H1 (cell line): ENCODE data around the gene PLP2. TPM values are rescaled to one million over a fixed set of nuclear protein-coding genes. Genes with fewer than 3 reads are reported as not detected.

Experiments used
- CTCF ChIA-PET: fragments of 300-600 bp; sonication (Branson Sonifier 250); formaldehyde crosslinking; loops from one replicate; lab custom pipeline; 2021; ENCODE audit not compliant: partially characterized antibody; lab: Charles Lee
- POLR2A ChIA-PET: fragments of 300-600 bp; sonication (Branson Sonifier 250); formaldehyde crosslinking; loops from one replicate; lab custom pipeline; 2021; ENCODE audit warnings: inconsistent platforms; ENCODE audit not compliant: partially characterized antibody; lab: Charles Lee
- DNase-seq, 2 experiments: peaks; one replicate each; pipeline versions ENCODE4 v3.0.0 to v3.0.0-alpha.2; 2010 to 2022; ENCODE audit warnings: low spot score in 2 of 2, low read depth in 1 of 2, mixed read lengths in 1 of 2
- FAIRE-seq: peaks from 2 replicates; lab custom pipeline; 2011; peaks lifted over from hg19 to GRCh38; lab: Jason Lieb, UNC
- H2AFZ ChIP-seq: 2 replicates; pipeline ENCODE4 v1.8.1; 2012; ENCODE audit warnings: low read length, inconsistent platforms
- H2AK5ac ChIP-seq: 2 replicates; pipeline ENCODE4 v1.6.1; 2013; ENCODE audit warnings: low read depth, low read length
- H2BK120ac ChIP-seq: replicated peaks from 2 replicates; pipeline ENCODE3; 2013; ENCODE audit warnings: low read depth, low read length, inconsistent platforms
- H2BK12ac ChIP-seq: 2 replicates; pipeline ENCODE4 v1.6.1; 2013; ENCODE audit warnings: low read depth, low read length
- H2BK15ac ChIP-seq: 2 replicates; pipeline ENCODE4 v1.6.1; 2013; ENCODE audit warnings: low read length
- H2BK20ac ChIP-seq: 2 replicates; pipeline ENCODE4 v1.6.1; 2013; ENCODE audit warnings: low read length
- H2BK5ac ChIP-seq: 2 replicates; pipeline ENCODE4 v1.6.1; 2013; ENCODE audit warnings: low read depth, low read length
- H3K14ac ChIP-seq: 2 replicates; pipeline ENCODE4 v1.6.1; 2013; ENCODE audit warnings: inconsistent platforms; ENCODE audit not compliant: insufficient read length
- H3K18ac ChIP-seq: 2 replicates; pipeline ENCODE4 v1.6.1; 2013; ENCODE audit warnings: low read length; ENCODE audit errors: extremely low read depth
- H3K23ac ChIP-seq: 2 replicates; pipeline ENCODE4 v1.6.1; 2013; ENCODE audit warnings: inconsistent platforms; ENCODE audit not compliant: insufficient read length
- H3K23me2 ChIP-seq: 2 replicates; pipeline ENCODE4 v1.6.1; 2013; ENCODE audit warnings: low read depth, low read length
- H3K27ac ChIP-seq: 2 replicates; pipeline ENCODE4 v1.6.1; 2011; ENCODE audit warnings: low read depth, low read length, inconsistent platforms
- H3K27me3 ChIP-seq, 4 experiments: replicated peaks in 1 of 4; 1 replicate in 1 of 4; 2 replicates in 3 of 4; pipeline versions ENCODE4 v1.6.1 to v1.8.1; 2011 to 2013; ENCODE audit warnings: low read length in 3 of 4, mild to moderate bottlenecking in 3 of 4, inconsistent platforms in 2 of 4, mixed read lengths in 2 of 4, moderate library complexity in 1 of 4; ENCODE audit not compliant: control insufficient read depth in 3 of 4, insufficient read depth in 3 of 4; ENCODE audit errors: extremely low read depth in 1 of 4
- H3K36me3 ChIP-seq, 4 experiments: 2 replicates each; pipeline versions ENCODE4 v1.6.1 to v1.8.1; 2011 to 2013; ENCODE audit warnings: mild to moderate bottlenecking in 4 of 4, low read length in 3 of 4, moderate library complexity in 2 of 4, control low read depth in 1 of 4, inconsistent platforms in 1 of 4; ENCODE audit not compliant: insufficient read depth in 4 of 4, control insufficient read depth in 2 of 4
- H3K4ac ChIP-seq: replicated peaks from 2 replicates; pipeline ENCODE3; 2013; ENCODE audit warnings: low read length, low read depth, mixed read lengths, inconsistent platforms; ENCODE audit not compliant: insufficient read length
- H3K4me1 ChIP-seq, 4 experiments: replicated peaks in 1 of 4; 1 replicate in 1 of 4; 2 replicates in 3 of 4; pipeline versions ENCODE4 v1.6.1 to v1.8.1; 2011 to 2013; ENCODE audit warnings: low read length in 3 of 4, inconsistent platforms in 2 of 4, mixed read lengths in 1 of 4; ENCODE audit not compliant: insufficient read depth in 4 of 4, control insufficient read depth in 3 of 4
- H3K4me2 ChIP-seq, 2 experiments: 2 replicates each; pipeline versions ENCODE4 v1.6.1 to v1.8.1; 2011 to 2013; ENCODE audit warnings: low read depth in 2 of 2, low read length in 2 of 2, control low read depth in 1 of 2, inconsistent platforms in 1 of 2, mild to moderate bottlenecking in 1 of 2; ENCODE audit not compliant: insufficient read depth in 1 of 2
- H3K4me3 ChIP-seq, 4 experiments: fragments of 200-600, 300-600 bp in 1 of 4; sonication (generic), shearing (Covaris generic), sonication (Bioruptor Twin) in 1 of 4; 2 replicates each; pipeline versions ENCODE4 v1.5.1 to v1.8.1; 2011 to 2016; ENCODE audit warnings: low read length in 4 of 4, low read depth in 3 of 4, control low read depth in 2 of 4, inconsistent platforms in 2 of 4, mild to moderate bottlenecking in 2 of 4, mixed read lengths in 1 of 4, moderate library complexity in 1 of 4; ENCODE audit not compliant: insufficient read depth in 2 of 4; ENCODE audit errors: extremely low read depth in 1 of 4
- H3K56ac ChIP-seq: replicated peaks from 2 replicates; pipeline ENCODE3; 2013; ENCODE audit warnings: low read depth, mild to moderate bottlenecking, mixed read lengths, low read length, inconsistent platforms; ENCODE audit not compliant: insufficient read length
- H3K79me1 ChIP-seq: 2 replicates; pipeline ENCODE4 v1.6.1; 2013; ENCODE audit warnings: low read depth, low read length, control low read depth
- H3K79me2 ChIP-seq, 2 experiments: 2 replicates each; pipeline versions ENCODE4 v1.6.1 to v1.8.1; 2012 to 2013; ENCODE audit warnings: low read length in 2 of 2, mild to moderate bottlenecking in 2 of 2, inconsistent platforms in 1 of 2; ENCODE audit not compliant: insufficient read depth in 2 of 2, control insufficient read depth in 1 of 2
- H3K9ac ChIP-seq, 4 experiments: replicated peaks in 1 of 4; 1 replicate in 1 of 4; 2 replicates in 3 of 4; pipeline versions ENCODE4 v1.6.1 to v1.8.1; 2011 to 2013; ENCODE audit warnings: low read depth in 3 of 4, low read length in 3 of 4, control low read depth in 2 of 4, mild to moderate bottlenecking in 2 of 4, moderate library complexity in 2 of 4, inconsistent platforms in 1 of 4; ENCODE audit errors: extremely low read depth in 1 of 4
- H3K9me3 ChIP-seq, 2 experiments: 2 replicates each; pipeline versions ENCODE4 v1.6.1 to v1.8.1; 2012 to 2013; ENCODE audit warnings: mild to moderate bottlenecking in 2 of 2, moderate library complexity in 2 of 2, control low read depth in 1 of 2, inconsistent platforms in 1 of 2, low read depth in 1 of 2, low read length in 1 of 2, mixed read lengths in 1 of 2; ENCODE audit not compliant: insufficient read depth in 2 of 2
- H4K20me1 ChIP-seq, 2 experiments: replicated peaks in 1 of 2; 2 replicates each; pipeline versions ENCODE3 to v1.8.1; 2011 to 2013; ENCODE audit warnings: inconsistent platforms in 2 of 2, low read length in 2 of 2, mild to moderate bottlenecking in 1 of 2; ENCODE audit not compliant: insufficient read depth in 2 of 2, control insufficient read depth in 1 of 2
- H4K5ac ChIP-seq: 2 replicates; pipeline ENCODE4 v1.6.1; 2013; ENCODE audit warnings: low read length, low read depth, mixed read lengths, inconsistent platforms; ENCODE audit not compliant: insufficient read length
- H4K8ac ChIP-seq: 2 replicates; pipeline ENCODE4 v1.8.0; 2013; ENCODE audit warnings: mild to moderate bottlenecking, moderate library complexity, low read length, inconsistent platforms; ENCODE audit not compliant: insufficient read depth; ENCODE audit errors: extremely low read depth
- H4K91ac ChIP-seq: replicated peaks from 2 replicates; pipeline ENCODE3; 2013; ENCODE audit warnings: low read length, mixed read lengths, inconsistent platforms; ENCODE audit not compliant: insufficient read length
- ATF3 ChIP-seq: IDR thresholded peaks from 2 replicates; pipeline ENCODE4 v1.6.1; 2011; ENCODE audit warnings: low read depth, mild to moderate bottlenecking, low read length; ENCODE audit not compliant: insufficient read depth
- BCL11A ChIP-seq, 2 experiments: IDR thresholded peaks; one replicate each; pipeline ENCODE4 v1.6.1; 2011; ENCODE audit warnings: low read depth in 2 of 2, low read length in 2 of 2, mild to moderate bottlenecking in 2 of 2
- BRCA1 ChIP-seq: IDR thresholded peaks from 2 replicates; pipeline ENCODE4 v1.6.1; 2012; ENCODE audit warnings: low read depth, low read length, improper control_type of control experiment
- CBX5 ChIP-seq: fragments of 300-800, 300-1000 bp; sonication (generic); IDR thresholded peaks from 2 replicates; pipeline ENCODE4 v1.7.1; 2016; ENCODE audit warnings: antibody characterized with exemption, low read length, low read depth
- CHD1 ChIP-seq: IDR thresholded peaks from 2 replicates; pipeline ENCODE4 v1.6.1; 2012; ENCODE audit warnings: low read depth, low read length, improper control_type of control experiment
- EZH2 ChIP-seq: fragments of 200-600 bp; sonication (generic); IDR thresholded peaks from 2 replicates; pipeline ENCODE4 v1.7.1; 2012; ENCODE audit warnings: low read depth, mild to moderate bottlenecking, moderate library complexity, low read length, inconsistent platforms; ENCODE audit not compliant: severe bottlenecking
- NANOG ChIP-seq: IDR thresholded peaks from 2 replicates; pipeline ENCODE4 v1.6.1; 2011; ENCODE audit warnings: low read length, low read depth, mild to moderate bottlenecking, inconsistent platforms; ENCODE audit not compliant: insufficient read depth, poor library complexity, severe bottlenecking
- POLR2A ChIP-seq, 2 experiments: IDR thresholded peaks; 1 replicate in 1 of 2; 2 replicates in 1 of 2; pipeline ENCODE4 v1.6.1; 2011; ENCODE audit warnings: low read depth in 2 of 2, low read length in 2 of 2, mild to moderate bottlenecking in 2 of 2; ENCODE audit errors: control extremely low read depth in 1 of 2
- POLR2AphosphoS5 ChIP-seq: IDR thresholded peaks from 2 replicates; pipeline ENCODE4 v1.6.1; 2011; ENCODE audit warnings: low read depth, low read length
- POU5F1 ChIP-seq: IDR thresholded peaks from 2 replicates; pipeline ENCODE4 v1.6.1; 2011; ENCODE audit warnings: low read depth, mild to moderate bottlenecking, low read length, moderate library complexity
- RXRA ChIP-seq: IDR thresholded peaks from 2 replicates; pipeline ENCODE4 v1.6.1; 2011; ENCODE audit warnings: low read depth, mild to moderate bottlenecking, low read length, moderate library complexity; ENCODE audit not compliant: insufficient read depth
- SIX5 ChIP-seq: IDR thresholded peaks from 2 replicates; pipeline ENCODE4 v1.6.1; 2011; ENCODE audit warnings: mild to moderate bottlenecking, low read depth, low read length
- SUZ12 ChIP-seq: fragments of 200-600 bp; sonication (generic); IDR thresholded peaks from 2 replicates; pipeline ENCODE4 v1.6.1; 2012; ENCODE audit warnings: mild to moderate bottlenecking, inconsistent platforms, low read length, moderate library complexity, mixed read lengths
- WGBS, 2 experiments: shearing (Covaris generic) in 1 of 2; methylation state at CpG; one replicate each; pipeline versions ENCODE4 v1.1.6 to v1.1.7; 2013 to 2015; ENCODE audit warnings: low lambda C conversion rate in 2 of 2, mixed read lengths in 2 of 2, inconsistent platforms in 1 of 2, low coverage in 1 of 2, missing lambda C conversion rate in 1 of 2; ENCODE audit not compliant: insufficient replicate concordance in 2 of 2, insufficient coverage in 1 of 2, insufficient read length in 1 of 2; ENCODE audit errors: extremely low coverage in 1 of 2, missing lambda C conversion rate in 1 of 2; 5-methylcytosine and 5-hydroxymethylcytosine counted together
- polyA plus RNA-seq, 7 experiments: library from polyadenylated mRNA; depleted of rRNA in 3 of 7; stranded (reverse) in 5 of 7; unstranded in 2 of 7; fragments of >200 nt in 5 of 7; fragments of 200-250 nt in 2 of 7; gene quantifications; 1 replicate in 5 of 7; 2 replicates in 1 of 7; 4 replicates in 1 of 7; pipeline versions ENCODE4 v1.2.1 to v1.2.3, GENCODE V29; 2011 to 2013; ENCODE audit warnings: missing spikeins in 2 of 7, mixed read lengths in 2 of 7
- total RNA-seq: library from RNA; stranded (reverse); fragmentation: NEBNext Ultra II Directional; extraction: Animal tissue kit (Norgen Biotek cat#: 25700); gene quantifications from 2 replicates; pipeline ENCODE4 v1.2.1, GENCODE V29; 2021

The PLP2 gene
- total and polyA plus RNA-seq, 2 of the 8 experiments (the other 6 are each of a cell fraction or from before 2014, with no cell fraction given), result 10.3 to 23.4 TPM

GRCh38 chrX:49153467-49153866, 18.2 kb upstream of the PLP2 start:
- H3K4me1 ChIP-seq, result peaks cover 0 to 4% (median under 1%) of the 10 kb centered on the region in 4 experiments; a peak in 3 of 7 replicates
- FAIRE-seq, result no peak
- POLR2A ChIA-PET, result no interaction called here
- no peaks in the 10 kb centered on the region for H3K9me3 ChIP-seq
- H3K27ac ChIP-seq, result no peak overlapping the region
- no peak overlapping the region for H2BK12ac ChIP-seq
- H2BK120ac ChIP-seq, result no peak overlapping the region
- WGBS, 2 experiments, result 100% methylated on average over 1 of the region's 1 CpG; no CpG with 5 or more reads in 1 of the 2 experiments
- H3K18ac ChIP-seq, result no peak overlapping the region
- CTCF ChIA-PET, result interaction anchor here (3.6 kb wide), 1 partner anchor 11 kb away, joined by 22 read pairs; no protein-coding TSS in a partner anchor
- H2BK15ac ChIP-seq, result no peak overlapping the region
- H2AK5ac ChIP-seq, result no peak overlapping the region
- TF ChIP-seq SUZ12, result no peak
- TF ChIP-seq CBX5, result no peak
- no peak for TF ChIP-seq SIX5
- TF ChIP-seq BRCA1, result no peak
- TF ChIP-seq ATF3, result no peak
- no peak for TF ChIP-seq EZH2
- no peak for TF ChIP-seq POLR2AphosphoS5
- no peak for TF ChIP-seq RXRA
- no peak for TF ChIP-seq POLR2A (IDR thresholded peaks at IDR 0.05; ENCODE audit: control extremely low read depth in 1 of 2, low read depth in 2 of 2, low read length in 2 of 2)
- no peak for TF ChIP-seq BCL11A (IDR thresholded peaks at IDR 0.05; ENCODE audit: low read depth in 2 of 2, low read length in 2 of 2)
- TF ChIP-seq POU5F1, result no peak
- TF ChIP-seq CHD1, result no peak
- no peak for TF ChIP-seq NANOG
- no peaks in the 10 kb centered on the region for H3K79me1 ChIP-seq
- no peak overlapping the region for H2AFZ ChIP-seq
- H3K79me2 ChIP-seq, result no peaks in the 10 kb centered on the region
- no peak overlapping the region for H4K5ac ChIP-seq
- no peak overlapping the region for H3K4me2 ChIP-seq
- peaks cover 2% of the 10 kb centered on the region; the same call in 1 of the 2 replicates for H3K23me2 ChIP-seq
- H3K9ac ChIP-seq, result no peak overlapping the region
- H3K36me3 ChIP-seq, result no peaks in the 10 kb centered on the region
- H3K23ac ChIP-seq, result no peak overlapping the region
- H2BK20ac ChIP-seq, result no peak overlapping the region
- no peak overlapping the region for H4K8ac ChIP-seq
- H4K20me1 ChIP-seq, result no peaks in the 10 kb centered on the region
- H2BK5ac ChIP-seq, result no peak overlapping the region
- H3K4ac ChIP-seq, result no peak overlapping the region
- H3K27me3 ChIP-seq, result peaks cover 0 to 3% (median 2%) of the 10 kb centered on the region in 4 experiments; a peak in 4 of 7 replicates
- H4K91ac ChIP-seq, result no peak overlapping the region
- no peak overlapping the region for H3K56ac ChIP-seq
- no peak overlapping the region for H3K4me3 ChIP-seq
- no peak for DNase-seq
- H3K14ac ChIP-seq, result no peak overlapping the region
